ENCODE results near the gene UGT2B11.
"Not testable (repeated sequence)": the region's sequence is repeated elsewhere in the genome, so short reads cannot be mapped to it uniquely, and the experiment has no call there.

Gene UGT2B11

DNA sequence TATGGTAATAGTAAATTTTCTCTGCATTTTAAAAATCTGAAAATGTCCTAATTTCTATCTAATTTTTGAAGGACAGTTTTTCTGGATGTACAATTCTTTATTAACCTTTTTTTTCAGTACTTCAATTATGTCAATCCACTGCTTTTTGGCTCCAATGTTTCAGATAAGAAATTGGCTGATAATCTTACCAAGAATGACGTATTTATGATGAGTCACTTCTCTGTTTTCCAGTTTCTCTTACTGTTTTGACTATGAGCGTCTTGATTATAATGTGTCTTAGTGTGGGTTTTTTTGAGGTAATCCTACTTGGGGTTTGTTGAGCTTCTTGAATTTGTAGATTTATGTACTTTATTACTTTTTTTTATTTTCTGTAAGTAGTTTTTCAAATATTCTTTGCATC is 47.2 kb downstream of the UGT2B11 start:
- no peak for DNase-seq

GRCh38 chr4:69166376-69166775 is 48.2 kb downstream of the UGT2B11 start:
- not testable (repeated sequence) for DNase-seq

DNA sequence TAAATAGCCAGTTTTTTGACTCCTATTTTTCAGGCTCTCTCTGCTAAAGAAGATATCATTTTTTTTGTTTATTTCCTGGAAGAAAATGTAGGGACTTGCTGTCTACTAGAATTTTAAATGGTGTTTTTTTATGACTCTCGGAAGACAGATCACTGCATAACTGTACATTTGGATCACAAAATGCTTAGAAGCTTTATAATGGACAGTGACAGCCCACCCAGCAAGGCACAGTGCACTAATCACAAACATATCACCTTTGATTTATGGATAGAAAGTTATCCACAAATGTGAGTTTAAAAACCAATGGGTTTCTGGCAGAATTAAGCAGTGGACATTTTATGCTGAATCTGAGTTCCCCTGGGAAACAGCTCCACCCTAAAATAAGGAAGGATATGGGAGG is 48.8 kb downstream of the UGT2B11 start:
- not testable (repeated sequence) for DNase-seq

DNA sequence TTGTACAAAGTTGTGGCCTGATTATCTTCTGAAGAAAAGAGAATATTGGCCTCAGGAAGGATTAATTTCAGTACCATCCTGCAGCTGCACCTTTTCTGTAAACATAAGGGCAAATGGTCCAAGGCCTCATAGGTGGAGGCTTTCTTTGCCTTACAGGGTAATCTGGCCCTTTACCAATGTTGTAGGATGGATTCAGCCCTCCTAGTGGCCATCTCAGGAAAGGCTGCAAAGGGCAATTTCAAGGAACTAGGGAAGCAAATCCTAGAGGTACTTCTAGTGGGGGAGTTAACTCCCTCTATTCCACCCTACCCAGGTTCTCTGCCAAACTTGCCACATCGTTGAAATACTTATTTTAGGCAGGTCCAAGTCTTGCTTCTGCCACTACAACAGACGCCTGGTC is 57.6 kb downstream of the UGT2B11 start:
- no peak for DNase-seq

DNA sequence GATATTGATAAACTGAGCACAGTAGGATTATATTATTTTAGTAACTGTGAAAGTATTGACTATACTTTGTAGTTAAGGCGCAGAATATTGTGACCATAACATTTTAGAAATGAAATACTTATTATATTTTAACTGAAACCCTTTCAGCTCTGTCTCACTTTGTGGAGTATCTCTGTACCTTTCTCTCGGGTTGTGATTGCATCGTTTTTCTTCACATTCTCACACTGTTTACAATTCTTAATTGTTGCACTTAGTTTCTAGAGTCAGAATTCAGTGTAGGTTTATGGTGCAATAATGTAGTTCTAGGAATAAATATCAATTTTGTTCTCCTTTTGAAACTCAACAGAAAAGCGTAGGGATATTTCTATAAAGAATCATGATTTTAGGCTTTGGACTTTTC is 60.5 kb downstream of the UGT2B11 start:
- no peak for DNase-seq
